ENCODE data around the gene OR2T1. TPM values are rescaled to one million over a fixed set of nuclear protein-coding genes. Genes with fewer than 3 reads are reported as not detected.

The OR2T1 gene
- total and polyA plus RNA-seq, 2 of the 13 experiments (the other 11 are each of a cell fraction or from before 2014, with no cell fraction given) = not detected

- Histone ChIP-seq H3K4me3 (replicated peaks in 1 of 3; ENCODE audit: insufficient read depth in 1 of 3, low read depth in 2 of 3, low read length in 3 of 3) (no peak overlapping the region), H3K27ac (ENCODE audit: extremely low read length, insufficient read depth, low read length) (no peak overlapping the region)
- CTCF ChIA-PET (ENCODE audit: low intra/inter-chr PET ratio, low total read pairs) = no interaction called here
These were observed 13.4 kb downstream of the OR2T1 start for GRCh38 chr1:248416226-248416625.

More at GRCh38 chr1:248416226-248416625, 13.4 kb downstream of the OR2T1 start:
- no peaks in the 10 kb centered on the region for H3K36me3 ChIP-seq (replicated peaks in 1 of 2; ENCODE audit: control insufficient read depth in 1 of 2, insufficient read depth in 2 of 2, low read length in 2 of 2)
- ATAC-seq (no peak), DNase-seq (ENCODE audit: low spot score) (no peak), FAIRE-seq (no peak)
- no peak overlapping the region for H3K4me2 ChIP-seq (ENCODE audit: low read depth, low read length)
- peaks cover 89% of the 10 kb centered on the region for H3K9me3 ChIP-seq (ENCODE audit: low read length)
- no peaks in the 10 kb centered on the region for H3K4me1 ChIP-seq (ENCODE audit: insufficient read depth, low read length)
- no peak overlapping the region for H2AFZ ChIP-seq (ENCODE audit: low read length)
- H4K20me1 ChIP-seq (ENCODE audit: insufficient read depth, low read length) = no peaks in the 10 kb centered on the region
- POLR2A ChIA-PET = no interaction called here
- 0% methylated on average over 3 of the region's 3 CpGs for WGBS (ENCODE audit: low lambda C conversion rate)
- TF ChIP-seq, protein P1, sequence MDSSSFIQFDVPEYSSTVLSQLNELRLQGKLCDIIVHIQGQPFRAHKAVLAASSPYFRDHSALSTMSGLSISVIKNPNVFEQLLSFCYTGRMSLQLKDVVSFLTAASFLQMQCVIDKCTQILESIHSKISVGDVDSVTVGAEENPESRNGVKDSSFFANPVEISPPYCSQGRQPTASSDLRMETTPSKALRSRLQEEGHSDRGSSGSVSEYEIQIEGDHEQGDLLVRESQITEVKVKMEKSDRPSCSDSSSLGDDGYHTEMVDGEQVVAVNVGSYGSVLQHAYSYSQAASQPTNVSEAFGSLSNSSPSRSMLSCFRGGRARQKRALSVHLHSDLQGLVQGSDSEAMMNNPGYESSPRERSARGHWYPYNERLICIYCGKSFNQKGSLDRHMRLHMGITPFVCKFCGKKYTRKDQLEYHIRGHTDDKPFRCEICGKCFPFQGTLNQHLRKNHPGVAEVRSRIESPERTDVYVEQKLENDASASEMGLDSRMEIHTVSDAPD (CRISPR knock-in tag; IDR thresholded peaks at IDR 0.05) = no peak
- TF ChIP-seq ZNF276 (CRISPR knock-in tag; IDR thresholded peaks at IDR 0.05; ENCODE audit: low read depth) = no peak
- no peak for TF ChIP-seq CEBPG (CRISPR knock-in tag; IDR thresholded peaks at IDR 0.05)
- TF ChIP-seq ZNF260 (CRISPR knock-in tag; IDR thresholded peaks at IDR 0.05; ENCODE audit: borderline replicate concordance, low read depth) = no peak
- TF ChIP-seq SETDB1 (CRISPR knock-in tag; IDR thresholded peaks at IDR 0.05; ENCODE audit: borderline replicate concordance) = no peak
- no peak for TF ChIP-seq ZNF17 (CRISPR knock-in tag; IDR thresholded peaks at IDR 0.05)
- no peak for TF ChIP-seq RELA (CRISPR knock-in tag; IDR thresholded peaks at IDR 0.05)
- no peak for TF ChIP-seq THRA (CRISPR knock-in tag; IDR thresholded peaks at IDR 0.05; ENCODE audit: borderline replicate concordance)
- no peak overlapping the region for H3K9ac ChIP-seq (ENCODE audit: insufficient read depth, low read depth, low read length)
- in situ Hi-C loops (cut with HindIII; ENCODE audit: extremely low pct_ligation_motif_present, low pct_unique_long_range_greater_than_20kb) (no loop called here), intact Hi-C loops (cut with micrococcal nuclease; ENCODE audit: unreplicated experiment) (no loop called here)
- H3K79me2 ChIP-seq (ENCODE audit: insufficient read depth, low read length) = no peaks in the 10 kb centered on the region
- H3K27me3 ChIP-seq (ENCODE audit: control insufficient read depth in 1 of 2, insufficient read depth in 2 of 2, low read length in 2 of 2) = no peaks in the 10 kb centered on the region
- no TSS peak for BruUV-seq (replicated peaks)
